GM19238 (cell line): ENCODE measurements around the gene NDUFS8.
A peak's percentile ranks its signal among the peaks of the same experiment; 100 is the strongest.
"Not testable (repeated sequence)": the region's sequence is repeated elsewhere in the genome, so short reads cannot be mapped to it uniquely, and the experiment has no call there.

Experiments used
- DNase-seq: peaks from one replicate; pipeline ENCODE4 v3.0.0; 2011; ENCODE audit warnings: low spot score; ENCODE audit not compliant: insufficient read length

Gene NDUFS8

GRCh38 chr11:68030318-68031143 is at the start of gene NDUFS8:
TSS of gene NDUFS8 (plus strand) at chr11:68030681. CDS start at chr11:68032152, 1,471 bp downstream.
- peak; percentile 100 for DNase-seq

DNA sequence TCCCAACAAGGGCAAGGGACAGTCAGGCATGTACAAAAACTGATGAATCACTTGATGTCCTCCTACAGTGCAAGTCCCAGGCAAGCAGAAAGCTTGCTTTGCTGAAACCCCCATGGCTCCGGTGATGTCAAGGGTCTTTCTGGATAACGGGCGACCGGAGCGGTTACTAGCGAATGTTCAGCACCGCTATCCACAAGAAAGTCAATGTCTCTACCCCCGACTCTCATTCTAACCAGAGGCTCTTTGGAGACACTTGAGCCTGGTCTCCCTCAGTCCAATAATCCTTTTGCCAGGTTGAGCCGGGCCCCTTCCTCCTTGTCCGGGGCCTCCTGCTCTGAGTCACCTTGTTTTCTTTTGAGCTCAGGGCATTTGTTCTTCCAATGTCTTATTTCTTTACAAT is 49.3 kb upstream of the NDUFS8 start:
- DNase-seq, result not testable (repeated sequence)

DNA sequence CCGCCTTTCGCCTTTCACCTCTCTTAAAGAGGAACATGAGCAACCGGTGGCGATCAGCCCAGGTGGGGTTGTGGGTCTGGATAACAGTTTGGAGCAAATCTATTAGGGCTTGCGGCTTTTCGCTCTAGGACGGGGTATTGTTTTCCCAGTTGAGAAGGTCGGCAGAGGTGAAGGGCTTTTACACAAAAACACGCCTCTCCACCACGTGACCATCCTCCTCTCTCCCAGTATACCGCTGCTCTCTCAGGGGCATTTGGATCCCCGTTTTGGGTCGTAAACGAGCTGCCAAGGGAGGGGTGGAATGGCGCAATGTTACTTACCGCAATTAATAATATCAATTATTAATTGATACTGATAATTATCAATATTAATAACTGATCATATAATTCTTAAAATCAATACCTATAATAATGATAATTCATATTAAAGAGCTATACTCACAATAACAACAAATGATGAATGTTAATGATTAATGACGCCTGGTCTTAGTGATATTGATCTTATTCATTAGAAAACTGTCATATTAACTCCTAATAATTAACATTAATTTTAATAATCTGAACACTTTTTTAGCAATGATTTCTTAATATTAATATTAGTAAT is 48.1 kb upstream of the NDUFS8 start:
- DNase-seq, result not testable (repeated sequence)

DNA sequence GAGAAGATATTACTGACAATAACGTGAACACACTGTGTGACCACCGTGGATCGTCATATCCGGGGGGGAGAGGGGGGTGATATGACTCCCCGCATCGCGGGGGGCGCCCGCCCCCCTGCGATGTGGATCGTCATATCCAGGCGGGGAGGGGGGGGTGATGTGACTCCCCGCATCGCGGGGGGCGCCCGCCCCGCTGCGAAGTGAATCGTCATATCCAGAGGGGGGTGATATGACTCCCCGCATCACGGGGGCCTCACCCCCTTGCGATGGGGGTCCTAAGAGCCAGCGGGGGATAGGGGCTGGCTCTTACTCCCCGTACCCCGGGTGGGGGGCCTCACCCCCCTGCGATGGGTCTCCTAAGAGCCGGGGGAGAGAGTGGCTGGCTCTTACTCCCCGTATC is 46.5 kb upstream of the NDUFS8 start:
- no peak for DNase-seq

DNA sequence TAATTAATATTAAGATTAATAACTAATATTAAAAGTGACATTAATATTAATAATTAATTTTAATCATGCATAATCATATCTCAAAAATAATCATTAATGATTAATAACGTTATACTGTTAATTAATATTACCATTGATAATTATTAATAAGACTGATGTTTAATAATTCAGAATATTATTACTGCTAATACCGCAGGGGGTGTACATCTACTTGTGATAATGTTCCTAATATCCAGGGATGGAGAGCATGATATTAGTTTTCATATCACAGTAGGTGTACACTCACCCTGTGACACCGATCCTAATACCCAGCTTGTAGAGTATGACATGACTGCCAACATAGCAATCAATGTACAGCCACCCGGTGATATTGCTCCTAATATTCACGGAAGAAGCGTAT is 45.2 kb upstream of the NDUFS8 start:
- not testable (repeated sequence) for DNase-seq

GRCh38 chr11:67990546-67991346 is 39.7 kb upstream of the NDUFS8 start:
- DNase-seq, result not testable (repeated sequence)

GRCh38 chr11:67991347-67992121 is 38.9 kb upstream of the NDUFS8 start:
- not testable (repeated sequence) for DNase-seq

- DNase-seq, result not testable (repeated sequence)
Observed at GRCh38 chr11:67993821-67994220, 36.7 kb upstream of the NDUFS8 start.

- not testable (repeated sequence) for DNase-seq
Observed at GRCh38 chr11:67994387-67994786, 36.1 kb upstream of the NDUFS8 start.

GRCh38 chr11:67995129-67995528 is 35.4 kb upstream of the NDUFS8 start:
- DNase-seq, result not testable (repeated sequence)

DNA sequence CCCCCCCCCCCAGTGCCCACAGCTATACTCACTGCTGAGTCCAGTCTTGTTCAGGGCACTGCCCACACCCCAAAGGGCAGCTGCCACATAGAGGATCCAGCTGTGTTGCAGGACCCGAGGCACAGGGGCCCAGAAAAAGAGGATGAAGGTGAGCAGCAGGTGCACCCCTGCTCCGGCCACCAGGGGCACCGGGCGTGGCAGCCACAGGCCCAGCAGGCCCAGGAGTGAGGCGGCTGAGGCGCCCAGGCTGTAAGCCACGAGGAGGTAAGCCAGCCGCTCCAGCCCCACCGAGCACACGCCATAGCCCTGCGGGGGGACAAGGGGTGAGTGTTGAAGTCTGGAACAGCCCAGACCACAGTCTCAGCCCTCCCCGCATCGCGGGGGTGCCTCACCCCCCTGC is 34.9 kb upstream of the NDUFS8 start:
- not testable (repeated sequence) for DNase-seq

GRCh38 chr11:67996051-67996450 is 34.4 kb upstream of the NDUFS8 start:
- no peak for DNase-seq

DNA sequence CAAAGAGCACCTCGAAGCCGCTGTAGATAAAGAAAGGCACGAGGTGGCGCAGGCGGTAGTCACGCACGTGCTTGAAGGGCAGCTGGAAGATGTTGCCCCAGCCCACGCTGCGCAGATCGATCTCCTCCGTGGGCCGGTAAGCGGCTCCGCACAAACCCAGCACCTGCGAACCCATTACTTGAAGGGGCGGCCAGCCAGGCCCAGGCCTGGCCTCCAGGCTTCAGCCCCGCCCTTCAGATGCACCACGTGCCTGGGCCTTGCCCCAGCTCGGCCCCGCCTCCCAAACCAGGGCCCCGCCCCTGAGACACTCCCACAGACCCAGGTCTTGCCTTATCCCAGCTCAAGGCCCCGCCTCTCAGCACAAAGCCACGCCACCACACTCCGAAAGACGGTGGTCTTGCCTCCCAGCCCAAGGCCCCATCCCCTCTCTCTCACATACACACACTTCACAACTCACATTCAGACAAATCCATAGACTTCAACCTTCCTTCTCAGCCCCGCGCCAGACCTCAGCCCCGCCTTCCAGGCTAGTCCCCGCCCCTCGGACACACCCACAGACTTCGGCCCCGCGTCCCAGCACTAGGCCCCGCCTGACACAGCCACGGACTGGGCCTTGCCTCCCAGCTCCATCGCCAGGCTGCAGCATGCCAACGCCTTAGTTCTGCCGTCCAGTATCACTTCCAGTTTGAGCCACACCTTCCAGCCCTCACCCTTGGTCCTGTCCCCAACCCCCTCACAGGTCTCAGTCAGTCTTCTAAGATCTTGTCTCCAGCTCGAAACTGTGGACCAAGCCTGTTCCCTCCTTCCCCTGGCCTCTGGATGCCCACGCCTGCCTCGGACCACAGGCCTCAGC is 33.6 kb upstream of the NDUFS8 start:
- DNase-seq, result no peak

GRCh38 chr11:67997475-67997921 is 33.0 kb upstream of the NDUFS8 start:
- no peak for DNase-seq

DNA sequence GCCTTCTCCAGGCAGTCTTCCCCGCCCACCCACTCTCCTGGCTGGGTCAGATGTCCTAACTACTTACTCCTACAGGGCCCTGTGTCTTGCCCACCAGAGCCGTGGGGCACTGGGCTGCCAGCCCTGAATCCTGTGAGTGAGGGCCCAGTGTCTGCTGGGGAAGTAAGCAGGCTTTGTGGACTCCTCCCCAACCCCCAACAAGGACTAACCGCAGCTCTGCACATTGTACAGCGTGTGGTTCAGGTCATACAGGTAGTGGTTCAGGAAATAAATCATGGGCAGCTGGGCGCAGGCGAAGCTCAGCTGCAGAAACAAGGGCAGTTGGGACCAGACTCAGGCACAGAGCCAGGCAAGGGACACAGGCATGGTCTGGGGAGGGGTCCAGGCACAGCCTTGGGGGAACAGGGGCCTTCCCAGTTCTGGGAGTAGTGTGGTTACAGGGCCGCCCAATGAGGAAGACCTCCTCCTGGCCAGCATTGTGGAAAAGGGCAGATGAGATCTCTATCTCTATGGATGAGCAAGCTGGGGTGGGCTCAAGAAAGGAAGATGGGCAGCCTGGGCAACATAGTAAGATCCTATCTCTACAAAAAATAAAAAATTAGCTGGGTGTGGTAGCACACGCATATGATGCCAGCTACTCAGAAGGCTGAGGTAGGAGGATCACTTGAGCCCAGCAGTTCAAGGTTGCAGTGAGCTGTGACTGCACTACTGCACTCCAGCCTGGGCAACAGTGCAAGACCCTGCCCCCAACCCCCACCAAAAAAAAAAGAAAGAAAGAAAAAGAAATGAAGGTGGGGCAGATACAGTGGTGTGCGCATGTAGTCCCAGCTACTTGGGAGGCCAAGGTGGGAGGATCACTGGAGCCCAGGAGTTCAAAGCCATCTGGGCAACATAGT is 32.1 kb upstream of the NDUFS8 start:
- DNase-seq, result no peak

DNA sequence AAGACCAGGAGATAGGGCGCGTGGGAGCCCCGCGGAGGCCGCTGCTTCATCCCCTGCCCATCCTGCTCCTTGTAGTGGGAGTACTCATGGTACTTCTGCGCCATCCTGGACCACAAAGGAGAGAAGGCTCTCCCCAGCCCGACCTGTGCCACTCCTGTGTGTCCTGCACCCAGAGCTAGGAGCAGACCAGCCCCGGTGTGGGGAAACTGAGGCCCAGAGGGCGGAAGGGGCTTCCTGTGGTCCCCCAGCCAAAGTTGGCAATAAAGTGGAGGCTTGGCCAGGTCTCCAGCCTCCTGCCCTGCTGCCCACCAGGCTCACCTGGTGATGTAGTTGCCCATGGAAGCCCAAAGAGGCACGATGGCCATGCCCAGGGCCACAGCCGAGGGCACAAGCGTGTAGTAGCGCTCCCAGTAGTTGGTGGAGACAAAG is 31.3 kb upstream of the NDUFS8 start:
- DNase-seq, result no peak

GRCh38 chr11:67999704-68000103 is 30.8 kb upstream of the NDUFS8 start:
- no peak for DNase-seq

DNA sequence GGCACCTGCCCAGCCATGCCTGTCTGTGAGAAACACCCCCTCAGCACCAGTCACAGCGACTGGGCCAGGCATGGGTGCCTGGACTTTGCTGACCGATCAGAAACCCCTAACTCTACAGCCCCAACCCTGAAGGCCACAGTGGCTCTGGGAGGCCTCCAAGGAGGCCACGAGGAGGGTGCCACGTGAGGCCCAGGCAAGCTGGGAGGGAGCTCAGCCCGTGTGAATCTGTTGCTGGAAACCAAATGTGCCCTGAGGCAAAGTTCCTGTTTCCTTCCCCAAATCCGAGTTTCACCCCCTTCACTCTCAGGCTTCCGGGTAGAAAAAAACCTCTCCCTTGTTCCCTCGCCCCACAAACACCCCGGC is 27.9 kb upstream of the NDUFS8 start:
- DNase-seq, result peak; percentile 59
